GF-D8 (cell line): ENCODE measurements around the gene MEGF9.
A peak's percentile ranks its signal among the peaks of the same experiment; 100 is the strongest.

Source experiments
- DNase-seq: peaks from one replicate; lab custom pipeline; 2025; lab: John Stamatoyannopoulos, UW

The MEGF9 gene

GRCh38 chr9:120621941-120622340 lies 92.3 kb downstream of the MEGF9 start:
- DNase-seq: no peak

- peak; percentile 29 for DNase-seq
These were observed 94.3 kb downstream of the MEGF9 start for GRCh38 chr9:120619751-120620655.

- DNase-seq: no peak
These were observed 97.0 kb downstream of the MEGF9 start for GRCh38 chr9:120616966-120617935.

- DNase-seq: no peak
These were observed 102.1 kb downstream of the MEGF9 start for GRCh38 chr9:120612218-120612617.

GRCh38 chr9:120611690-120612068 lies 102.6 kb downstream of the MEGF9 start:
- DNase-seq: no peak

GRCh38 chr9:120610975-120611689 lies 103.1 kb downstream of the MEGF9 start:
- no peak for DNase-seq

- no peak for DNase-seq
These were observed 104.6 kb downstream of the MEGF9 start for GRCh38 chr9:120609636-120610035.

- DNase-seq: no peak
These were observed 105.8 kb downstream of the MEGF9 start for GRCh38 chr9:120608421-120608820.

- DNase-seq: no peak
These were observed 110.7 kb downstream of the MEGF9 start for GRCh38 chr9:120603591-120603990.

GRCh38 chr9:120603010-120603409 lies 111.3 kb downstream of the MEGF9 start:
- no peak for DNase-seq

- DNase-seq: no peak
These were observed 120.4 kb downstream of the MEGF9 start for GRCh38 chr9:120593955-120594277.

- DNase-seq: no peak
These were observed 120.9 kb downstream of the MEGF9 start for GRCh38 chr9:120593250-120593954.

GRCh38 chr9:120592210-120592609 lies 122.1 kb downstream of the MEGF9 start:
- no peak for DNase-seq

- no peak for DNase-seq
These were observed 126.9 kb downstream of the MEGF9 start for GRCh38 chr9:120587328-120587727.

- DNase-seq: peak; percentile 80
These were observed 130.3 kb downstream of the MEGF9 start for GRCh38 chr9:120583958-120584369.

GRCh38 chr9:120580051-120580896 lies 134.0 kb downstream of the MEGF9 start, which contains the start of gene CDK5RAP2:
CDK5RAP2 (minus strand) TSS chr9:120580167; CDS start chr9:120579978, 189 bp downstream.
- DNase-seq: peak; percentile 94

GRCh38 chr9:120579139-120580050 lies 134.9 kb downstream of the MEGF9 start:
- DNase-seq: no peak

GRCh38 chr9:120574473-120574872 lies 139.8 kb downstream of the MEGF9 start:
- no peak for DNase-seq

GRCh38 chr9:120572472-120572871 lies 141.8 kb downstream of the MEGF9 start:
- no peak for DNase-seq
